UCSD-AML1 (cell line): ENCODE data around the gene NDN.
A peak's percentile ranks its signal among the peaks of the same experiment; 100 is the strongest.

ENCODE experiments used
- DNase-seq: peaks from one replicate; lab custom pipeline; 2025; ENCODE audit not compliant: unreplicated experiment; lab: John Stamatoyannopoulos, UW

The NDN gene

GRCh38 chr15:23642413-23643044 lies 44.6 kb downstream of the NDN start:
- peak; percentile 55 for DNase-seq
